Measurements from ENCODE around the gene OOEP.

DNA sequence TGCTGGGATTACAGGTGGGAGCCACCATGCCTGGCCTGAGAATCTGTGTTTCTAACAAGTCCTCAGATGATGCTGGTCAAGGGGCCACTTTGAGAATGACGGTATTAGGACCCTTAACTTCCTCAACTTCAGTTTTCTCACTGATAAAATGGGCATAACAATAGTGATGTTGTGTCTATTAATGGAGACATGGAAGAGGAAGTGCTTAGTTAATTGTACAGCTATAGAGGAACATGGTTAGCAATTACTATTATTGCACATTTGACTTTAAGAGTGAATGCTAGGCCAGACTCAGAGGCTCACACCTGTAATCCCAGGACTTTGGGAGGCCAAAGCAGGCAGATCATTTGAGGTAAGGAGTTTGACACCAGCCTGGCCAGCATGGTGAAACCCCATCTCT lies 28.4 kb downstream of the OOEP start:
- no peak for TF ChIP-seq RARB (CRISPR knock-in tag; IDR thresholded peaks at IDR 0.05)
- no peak for TF ChIP-seq CREB5 (CRISPR knock-in tag; IDR thresholded peaks at IDR 0.05; ENCODE audit: low read depth)
- TF ChIP-seq CSDC2 (CRISPR knock-in tag; IDR thresholded peaks at IDR 0.05): no peak
- no peak for TF ChIP-seq ZNF565 (CRISPR knock-in tag; conservative IDR thresholded peaks at IDR 0.05; ENCODE audit: low read depth)

Measured in SK-N-SH treated with all-trans-retinoic acid at 6 μM for 48 hours (cell line).